ENCODE data around the gene CADPS. TPM values are rescaled to one million over a fixed set of nuclear protein-coding genes. Genes with fewer than 3 reads are reported as not detected.

CADPS gene
- polyA plus RNA-seq, 1 donor (not counting 4 experiments of a cell fraction or from before 2014, with no cell fraction given) = not detected

GRCh38 chr3:62669161-62669560 lies 206.1 kb downstream of the CADPS start:
- H3K9ac ChIP-seq (ENCODE audit: control insufficient read depth, extremely low read depth, insufficient read depth, low read length) = no peak overlapping the region
- TF ChIP-seq EZH2 (IDR thresholded peaks at IDR 0.05; ENCODE audit: low read length) (no peak), CTCF (optimal IDR thresholded peaks at IDR 0.05 in 1 of 3, IDR thresholded peaks at IDR 0.05 in 1 of 3, conservative IDR thresholded peaks at IDR 0.05 in 1 of 3; ENCODE audit: extremely low read depth in 1 of 3, insufficient read depth in 2 of 3, low read length in 3 of 3) (no peak)
- dilution Hi-C loops (cut with MboI; ENCODE audit: extremely low pct_ligation_motif_present, low sequenced_read_pairs) = no loop called here
- DNase-seq (ENCODE audit: low read depth, low spot score) = no peak
- H3K9me1 ChIP-seq (ENCODE audit: control insufficient read depth, extremely low read depth, insufficient read depth, low read length) = no peaks in the 10 kb centered on the region
- no peak for FAIRE-seq
- no peaks in the 10 kb centered on the region for H3K9me3 ChIP-seq (ENCODE audit: control insufficient read depth, low read depth, low read length)
- no peaks in the 10 kb centered on the region for H3K79me2 ChIP-seq (ENCODE audit: control insufficient read depth, insufficient read depth, low read length)
- no peak overlapping the region for H3K4me3 ChIP-seq (ENCODE audit: control insufficient read depth in 2 of 3, extremely low read depth in 1 of 3, insufficient read depth in 2 of 3, low read depth in 1 of 3, low read length in 3 of 3)
- no peaks in the 10 kb centered on the region for H3K4me1 ChIP-seq (ENCODE audit: control insufficient read depth, extremely low read depth, insufficient read depth, low read length)
- no peaks in the 10 kb centered on the region for H3K27me3 ChIP-seq (ENCODE audit: control insufficient read depth, extremely low read depth, insufficient read depth, low read length)
- no peak overlapping the region for H3K27ac ChIP-seq (ENCODE audit: control insufficient read depth, insufficient read depth, low read length)
- no peaks in the 10 kb centered on the region for H3K36me3 ChIP-seq (ENCODE audit: control insufficient read depth in 2 of 2, extremely low read depth in 1 of 2, insufficient read depth in 2 of 2, low read length in 2 of 2)
- no peak overlapping the region for H2AFZ ChIP-seq (ENCODE audit: control insufficient read depth, low read length)
- H4K20me1 ChIP-seq (ENCODE audit: control insufficient read depth, extremely low read depth, insufficient read depth, low read length) = no peaks in the 10 kb centered on the region
- H3K4me2 ChIP-seq (ENCODE audit: control insufficient read depth, extremely low read depth, insufficient read depth, low read depth, low read length) = no peak overlapping the region

GRCh38 chr3:62667714-62668113 lies 207.5 kb downstream of the CADPS start:
- no peaks in the 10 kb centered on the region for H3K36me3 ChIP-seq (ENCODE audit: control insufficient read depth in 2 of 2, extremely low read depth in 1 of 2, insufficient read depth in 2 of 2, low read length in 2 of 2)
- H3K4me1 ChIP-seq (ENCODE audit: control insufficient read depth, extremely low read depth, insufficient read depth, low read length) = no peaks in the 10 kb centered on the region
- no peak overlapping the region for H3K4me2 ChIP-seq (ENCODE audit: control insufficient read depth, extremely low read depth, insufficient read depth, low read depth, low read length)
- H3K9ac ChIP-seq (ENCODE audit: control insufficient read depth, extremely low read depth, insufficient read depth, low read length) = no peak overlapping the region
- dilution Hi-C loops (cut with MboI; ENCODE audit: extremely low pct_ligation_motif_present, low sequenced_read_pairs) = no loop called here
- no peak overlapping the region for H2AFZ ChIP-seq (ENCODE audit: control insufficient read depth, low read length)
- DNase-seq (ENCODE audit: low read depth, low spot score) (no peak), FAIRE-seq (no peak)
- H3K4me3 ChIP-seq (ENCODE audit: control insufficient read depth in 2 of 3, extremely low read depth in 1 of 3, insufficient read depth in 2 of 3, low read depth in 1 of 3, low read length in 3 of 3) = no peak overlapping the region
- TF ChIP-seq CTCF (optimal IDR thresholded peaks at IDR 0.05 in 1 of 3, IDR thresholded peaks at IDR 0.05 in 1 of 3, conservative IDR thresholded peaks at IDR 0.05 in 1 of 3; ENCODE audit: extremely low read depth in 1 of 3, insufficient read depth in 2 of 3, low read length in 3 of 3) (peak; percentile 23 to 41 (median 29)), EZH2 (IDR thresholded peaks at IDR 0.05; ENCODE audit: low read length) (no peak)
- no peaks in the 10 kb centered on the region for H3K27me3 ChIP-seq (ENCODE audit: control insufficient read depth, extremely low read depth, insufficient read depth, low read length)
- H4K20me1 ChIP-seq (ENCODE audit: control insufficient read depth, extremely low read depth, insufficient read depth, low read length) = no peaks in the 10 kb centered on the region
- no peaks in the 10 kb centered on the region for H3K79me2 ChIP-seq (ENCODE audit: control insufficient read depth, insufficient read depth, low read length)
- no peaks in the 10 kb centered on the region for H3K9me3 ChIP-seq (ENCODE audit: control insufficient read depth, low read depth, low read length)
- no peak overlapping the region for H3K27ac ChIP-seq (ENCODE audit: control insufficient read depth, insufficient read depth, low read length)
- no peaks in the 10 kb centered on the region for H3K9me1 ChIP-seq (ENCODE audit: control insufficient read depth, extremely low read depth, insufficient read depth, low read length)
